WTC11 (cell line): Measurements from ENCODE around the gene CLEC18A. TPM values are rescaled to one million over a fixed set of nuclear protein-coding genes. Genes with fewer than 3 reads are reported as not detected.
"Not testable (repeated sequence)": the region's sequence is repeated elsewhere in the genome, so short reads cannot be mapped to it uniquely, and the experiment has no call there.

ENCODE experiments used
- ATAC-seq: fragments of 200-7000 bp; cut with Tn5 transposase; 2 replicates; pipeline ENCODE4 v1.10.0; 2021; ENCODE audit warnings: mild to moderate bottlenecking, moderate library complexity
- CTCF ChIA-PET: fragments of 300-600 bp; sonication (Branson Sonifier 250); formaldehyde crosslinking; loops from one replicate; lab custom pipeline; 2021; ENCODE audit warnings: antibody characterized with exemption; lab: Charles Lee
- POLR2A ChIA-PET: fragments of 350-600 bp; sonication (Branson Sonifier 250); formaldehyde crosslinking; loops from one replicate; lab custom pipeline; 2021; ENCODE audit warnings: antibody characterized with exemption; lab: Charles Lee
- DNase-seq: peaks from one replicate; pipeline ENCODE4 v3.0.0; 2021; ENCODE audit warnings: low spot score
- H3K27ac Mint-ChIP-seq: 2 replicates; pipeline ENCODE4 v1.8.0; 2021; ENCODE audit warnings: mixed read lengths
- H3K27me3 Mint-ChIP-seq: 2 replicates; pipeline ENCODE4 v1.8.0; 2021; ENCODE audit warnings: low read depth, mild to moderate bottlenecking, moderate library complexity, mixed read lengths
- H3K36me3 Mint-ChIP-seq: 2 replicates; pipeline ENCODE4 v1.8.0; 2021; ENCODE audit warnings: mixed read lengths
- H3K4me1 Mint-ChIP-seq: 2 replicates; pipeline ENCODE4 v1.8.0; 2022; ENCODE audit warnings: mixed read lengths
- H3K4me3 Mint-ChIP-seq: 2 replicates; pipeline ENCODE4 v1.8.0; 2021; ENCODE audit warnings: mild to moderate bottlenecking, moderate library complexity, mixed read lengths
- H3K9me3 Mint-ChIP-seq: 2 replicates; pipeline ENCODE4 v1.8.0; 2021; ENCODE audit warnings: mixed read lengths
- microRNA-seq: library from miRNA; unstranded; fragments of <30 nt; microRNA quantifications from one replicate; pipeline ENCODE4 v1.2.0, GENCODE V29; 2022; ENCODE audit warnings: borderline number of aligned reads
- total RNA-seq: library from RNA; stranded (reverse); gene quantifications from 3 replicates; pipeline ENCODE4 v1.2.3, GENCODE V29; 2021

The CLEC18A gene
- total RNA-seq, 1 experiment from 2014 or later: 0.26 TPM

DNA sequence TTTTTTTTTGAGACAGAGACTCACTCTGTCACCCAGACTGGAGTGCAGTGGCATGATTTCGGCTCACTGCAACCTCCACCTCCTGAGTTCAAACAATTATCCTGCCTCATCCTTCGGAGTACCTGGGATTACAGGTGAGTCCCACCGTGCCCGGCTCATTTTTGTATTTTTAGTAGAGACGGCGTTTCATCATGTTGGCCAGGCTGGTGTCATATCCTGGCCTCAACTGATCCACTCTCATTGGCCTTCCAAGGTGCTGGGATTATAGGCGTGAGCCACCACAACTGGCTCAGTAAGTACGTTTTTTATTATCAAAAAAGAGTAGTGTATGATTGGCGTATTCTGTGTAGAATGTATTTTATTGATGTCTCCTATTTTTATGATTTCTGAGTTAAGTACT is 48.7 kb downstream of the CLEC18A start:
- CTCF ChIA-PET, POLR2A ChIA-PET, H3K4me3 Mint-ChIP-seq, H3K4me1 Mint-ChIP-seq, H3K9me3 Mint-ChIP-seq, DNase-seq, H3K36me3 Mint-ChIP-seq, H3K27ac Mint-ChIP-seq, H3K27me3 Mint-ChIP-seq, ATAC-seq: not testable (repeated sequence)

GRCh38 chr16:70003511-70003910 is 52.4 kb downstream of the CLEC18A start:
- POLR2A ChIA-PET, H3K4me3 Mint-ChIP-seq, H3K9me3 Mint-ChIP-seq, H3K27ac Mint-ChIP-seq, H3K27me3 Mint-ChIP-seq, DNase-seq, ATAC-seq, CTCF ChIA-PET, H3K4me1 Mint-ChIP-seq: not testable (repeated sequence)
- peaks cover 15% of the 10 kb centered on the region for H3K36me3 Mint-ChIP-seq

- H3K27ac Mint-ChIP-seq, H3K4me1 Mint-ChIP-seq, CTCF ChIA-PET, POLR2A ChIA-PET, ATAC-seq, H3K4me3 Mint-ChIP-seq, H3K9me3 Mint-ChIP-seq, DNase-seq, H3K27me3 Mint-ChIP-seq: not testable (repeated sequence)
- peaks cover 19% of the 10 kb centered on the region for H3K36me3 Mint-ChIP-seq
Observed at GRCh38 chr16:70008604-70009003, 57.5 kb downstream of the CLEC18A start.

GRCh38 chr16:70010615-70011014 is 59.5 kb downstream of the CLEC18A start:
- H3K9me3 Mint-ChIP-seq, H3K27ac Mint-ChIP-seq, POLR2A ChIA-PET, CTCF ChIA-PET, DNase-seq, H3K4me1 Mint-ChIP-seq, ATAC-seq, H3K4me3 Mint-ChIP-seq, H3K27me3 Mint-ChIP-seq: not testable (repeated sequence)
- H3K36me3 Mint-ChIP-seq: peaks cover 14% of the 10 kb centered on the region

GRCh38 chr16:70011120-70011519 is 60.0 kb downstream of the CLEC18A start:
- H3K4me1 Mint-ChIP-seq, H3K4me3 Mint-ChIP-seq, POLR2A ChIA-PET, CTCF ChIA-PET, ATAC-seq, DNase-seq, H3K9me3 Mint-ChIP-seq, H3K27ac Mint-ChIP-seq, H3K27me3 Mint-ChIP-seq: not testable (repeated sequence)
- peaks cover 14% of the 10 kb centered on the region for H3K36me3 Mint-ChIP-seq

- H3K27me3 Mint-ChIP-seq, POLR2A ChIA-PET, CTCF ChIA-PET, H3K4me1 Mint-ChIP-seq, H3K4me3 Mint-ChIP-seq, DNase-seq, H3K9me3 Mint-ChIP-seq, ATAC-seq: not testable (repeated sequence)
- peak overlapping the region; percentile 36 for H3K27ac Mint-ChIP-seq
- H3K36me3 Mint-ChIP-seq: peaks cover 10% of the 10 kb centered on the region
Observed at GRCh38 chr16:70012354-70012753, 61.2 kb downstream of the CLEC18A start.

- H3K27me3 Mint-ChIP-seq, H3K4me3 Mint-ChIP-seq, H3K4me1 Mint-ChIP-seq, H3K9me3 Mint-ChIP-seq, POLR2A ChIA-PET, DNase-seq, CTCF ChIA-PET, H3K27ac Mint-ChIP-seq: not testable (repeated sequence)
- peak; percentile 46 for ATAC-seq
- H3K36me3 Mint-ChIP-seq: peaks cover 16% of the 10 kb centered on the region
Observed at GRCh38 chr16:70012951-70013350, 61.8 kb downstream of the CLEC18A start.

Small RNA genes lying within 50 kb of the gene (microRNA-seq; reads per million reads assigned to microRNA genes)
- 1,618 reads per million, percentile 94 among the genes with 10 or more reads in this experiment for gene MIR140

Other genes starting within 250 kb of the CLEC18A start
- gene NQO1, start 224.8 kb upstream of the CLEC18A start, total RNA-seq: 32.6 to 38.9 TPM (median 34.7 TPM) in 3 replicates
- gene NOB1, start 196.4 kb upstream of the CLEC18A start, total RNA-seq: 80.3 to 88.0 TPM (median 81.7 TPM) in 3 replicates
- 37.9 to 39.1 TPM (median 39.0 TPM) in 3 replicates for gene WWP2, start 189.0 kb upstream of the CLEC18A start, total RNA-seq
- gene PDPR, start 163.0 kb downstream of the CLEC18A start, total RNA-seq: 27.8 to 30.3 TPM (median 28.5 TPM) in 3 replicates
- 0.11 to 0.48 TPM (median 0.18 TPM) in 3 replicates for gene CLEC18C, start 222.5 kb downstream of the CLEC18A start, total RNA-seq